PC-9 (cell line): Measurements from ENCODE around the gene PGLYRP2. TPM values are rescaled to one million over a fixed set of nuclear protein-coding genes. Genes with fewer than 3 reads are reported as not detected.
"Not testable (repeated sequence)": the region's sequence is repeated elsewhere in the genome, so short reads cannot be mapped to it uniquely, and the experiment has no call there.

Source experiments
- BruUV-seq: library from RNA; stranded (reverse); fragments of 400-500 nt; replicated peaks from 2 replicates; lab custom pipeline; 2021; lab: Mats Ljungman, UMichigan
- CTCF ChIA-PET: fragments of 300-600 bp; sonication (Branson Sonifier 250); formaldehyde crosslinking; loops from one replicate; lab custom pipeline; 2022; ENCODE audit warnings: antibody characterized with exemption; lab: Charles Lee
- POLR2A ChIA-PET: fragments of 300-600 bp; sonication (Branson Sonifier 250); formaldehyde crosslinking; loops from one replicate; lab custom pipeline; 2022; ENCODE audit warnings: antibody characterized with exemption; ENCODE audit not compliant: unreplicated experiment; lab: Charles Lee
- DNase-seq, 2 experiments: peaks; one replicate each; pipeline versions ENCODE4 v3.0.0 to v3.0.0-alpha.2; 2015 to 2022; ENCODE audit warnings: mixed read lengths in 1 of 2
- H2AFZ ChIP-seq: fragments of 200-600 bp; sonication (generic); 2 replicates; pipeline ENCODE4 v1.8.1; 2017; ENCODE audit warnings: antibody characterized with exemption
- H3F3A ChIP-seq: fragments of 200-600 bp; sonication (generic); 2 replicates; pipeline ENCODE4 v1.8.1; 2017; ENCODE audit warnings: antibody characterized with exemption, mild to moderate bottlenecking, low read depth; ENCODE audit not compliant: insufficient read depth
- H3K27ac ChIP-seq: fragments of 200-600 bp; sonication (generic); 2 replicates; pipeline ENCODE4 v1.6.1; 2016; ENCODE audit warnings: mixed run types
- H3K27me3 ChIP-seq: fragments of 200-600 bp; sonication (generic); 2 replicates; pipeline ENCODE4 v1.6.1; 2016; ENCODE audit warnings: low read depth, mixed run types; ENCODE audit not compliant: insufficient read depth
- H3K36me3 ChIP-seq: fragments of 200-600 bp; sonication (generic); 2 replicates; pipeline ENCODE4 v1.6.1; 2016; ENCODE audit warnings: low read depth, mixed run types
- H3K4me1 ChIP-seq: fragments of 200-600 bp; sonication (generic); replicated peaks from 2 replicates; pipeline ENCODE4 v1.6.1; 2016; ENCODE audit warnings: mixed run types; ENCODE audit not compliant: insufficient read depth
- H3K4me2 ChIP-seq: fragments of 200-600 bp; sonication (generic); 2 replicates; pipeline ENCODE4 v1.6.1; 2017; ENCODE audit warnings: mixed run types
- H3K4me3 ChIP-seq: fragments of 200-600 bp; sonication (generic); 2 replicates; pipeline ENCODE4 v1.6.1; 2016; ENCODE audit warnings: mixed run types
- H3K79me2 ChIP-seq: fragments of 200-600 bp; sonication (generic); 2 replicates; pipeline ENCODE4 v1.6.1; 2017; ENCODE audit warnings: low read depth, mixed run types
- H3K9me2 ChIP-seq: fragments of 200-600 bp; sonication (generic); 2 replicates; pipeline ENCODE4 v1.8.1; 2017; ENCODE audit warnings: mild to moderate bottlenecking; ENCODE audit not compliant: insufficient read depth
- H3K9me3 ChIP-seq: fragments of 200-600 bp; sonication (generic); 2 replicates; pipeline ENCODE4 v1.8.1; 2016; ENCODE audit warnings: low read depth; ENCODE audit not compliant: insufficient read depth
- H4K20me1 ChIP-seq: fragments of 200-600 bp; sonication (generic); 2 replicates; pipeline ENCODE4 v1.8.1; 2017; ENCODE audit not compliant: insufficient read depth
- EZH2 ChIP-seq: fragments of 200-600 bp; sonication (generic); IDR thresholded peaks from 2 replicates; pipeline ENCODE4 v1.8.0; 2017; ENCODE audit warnings: antibody characterized with exemption, low read depth
- intact Hi-C: fragments of 100-400 bp; cut with micrococcal nuclease; formaldehyde crosslinking; loops from one replicate; pipeline ENCODE4 v1.10.0; 2022; ENCODE audit not compliant: unreplicated experiment
- total RNA-seq: library from RNA; stranded (reverse); gene quantifications from 2 replicates; pipeline ENCODE4 v1.2.3, GENCODE V29; 2021
- TF ChIP-seq, protein P1 (sequence below): fragments of 200-600 bp; sonication (generic); conservative IDR thresholded peaks from 2 replicates; pipeline ENCODE4 v1.6.1; 2017; ENCODE audit warnings: mixed run types, antibody characterized with exemption, mild to moderate bottlenecking, moderate library complexity

The PGLYRP2 gene
- total RNA-seq, 1 experiment from 2014 or later, result not detected

DNA sequence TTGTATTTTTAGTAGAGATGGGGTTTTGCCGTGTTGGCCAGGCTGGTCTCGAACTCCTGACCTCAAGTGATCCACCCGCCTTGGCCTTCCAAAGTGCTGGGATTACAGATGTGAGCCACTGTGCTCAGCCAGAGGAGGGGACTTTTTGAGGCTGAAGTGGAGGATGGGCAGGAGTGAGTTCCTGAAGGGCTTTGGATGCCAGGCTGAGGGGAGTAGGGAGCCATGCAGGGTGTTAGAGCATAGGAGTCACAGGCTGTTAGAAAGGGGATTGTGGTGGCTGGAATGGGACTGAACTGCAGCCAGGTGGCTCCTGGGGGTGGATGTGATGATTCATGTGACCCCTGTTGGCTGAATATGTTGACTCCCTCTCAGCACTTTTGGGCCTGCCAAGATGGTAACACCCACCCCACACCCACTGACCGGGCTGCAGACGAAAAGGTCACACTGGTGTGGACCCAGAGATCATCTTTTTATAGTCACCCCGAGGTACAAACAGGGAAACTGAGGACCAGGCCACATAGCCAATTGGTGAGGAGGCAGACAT lies 40.2 kb upstream of the PGLYRP2 start:
- peaks cover 48% of the 10 kb centered on the region for H3K27me3 ChIP-seq
- no peak for DNase-seq
- BruUV-seq, result no TSS peak
- intact Hi-C loops, result no loop called here
- H3K27ac ChIP-seq, result no peak overlapping the region
- H3K4me1 ChIP-seq, result no peaks in the 10 kb centered on the region
- H3K4me3 ChIP-seq, result no peak overlapping the region
- H3K79me2 ChIP-seq, result no peaks in the 10 kb centered on the region
- no peaks in the 10 kb centered on the region; the same call in 1 of the 2 replicates for H4K20me1 ChIP-seq
- no peak for TF ChIP-seq EZH2
- TF ChIP-seq, protein P1, sequence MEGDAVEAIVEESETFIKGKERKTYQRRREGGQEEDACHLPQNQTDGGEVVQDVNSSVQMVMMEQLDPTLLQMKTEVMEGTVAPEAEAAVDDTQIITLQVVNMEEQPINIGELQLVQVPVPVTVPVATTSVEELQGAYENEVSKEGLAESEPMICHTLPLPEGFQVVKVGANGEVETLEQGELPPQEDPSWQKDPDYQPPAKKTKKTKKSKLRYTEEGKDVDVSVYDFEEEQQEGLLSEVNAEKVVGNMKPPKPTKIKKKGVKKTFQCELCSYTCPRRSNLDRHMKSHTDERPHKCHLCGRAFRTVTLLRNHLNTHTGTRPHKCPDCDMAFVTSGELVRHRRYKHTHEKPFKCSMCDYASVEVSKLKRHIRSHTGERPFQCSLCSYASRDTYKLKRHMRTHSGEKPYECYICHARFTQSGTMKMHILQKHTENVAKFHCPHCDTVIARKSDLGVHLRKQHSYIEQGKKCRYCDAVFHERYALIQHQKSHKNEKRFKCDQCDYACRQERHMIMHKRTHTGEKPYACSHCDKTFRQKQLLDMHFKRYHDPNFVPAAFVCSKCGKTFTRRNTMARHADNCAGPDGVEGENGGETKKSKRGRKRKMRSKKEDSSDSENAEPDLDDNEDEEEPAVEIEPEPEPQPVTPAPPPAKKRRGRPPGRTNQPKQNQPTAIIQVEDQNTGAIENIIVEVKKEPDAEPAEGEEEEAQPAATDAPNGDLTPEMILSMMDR, result no peak
- no peaks in the 10 kb centered on the region for H3K36me3 ChIP-seq
- H2AFZ ChIP-seq, result no peak overlapping the region
- ChIA-PET POLR2A (no interaction called here), CTCF (no interaction called here)
- H3K9me2 ChIP-seq, result no peaks in the 10 kb centered on the region
- H3F3A ChIP-seq, result no peaks in the 10 kb centered on the region
- peaks cover 13% of the 10 kb centered on the region; the same call in 1 of the 2 replicates for H3K9me3 ChIP-seq
- no peak overlapping the region for H3K4me2 ChIP-seq

DNA sequence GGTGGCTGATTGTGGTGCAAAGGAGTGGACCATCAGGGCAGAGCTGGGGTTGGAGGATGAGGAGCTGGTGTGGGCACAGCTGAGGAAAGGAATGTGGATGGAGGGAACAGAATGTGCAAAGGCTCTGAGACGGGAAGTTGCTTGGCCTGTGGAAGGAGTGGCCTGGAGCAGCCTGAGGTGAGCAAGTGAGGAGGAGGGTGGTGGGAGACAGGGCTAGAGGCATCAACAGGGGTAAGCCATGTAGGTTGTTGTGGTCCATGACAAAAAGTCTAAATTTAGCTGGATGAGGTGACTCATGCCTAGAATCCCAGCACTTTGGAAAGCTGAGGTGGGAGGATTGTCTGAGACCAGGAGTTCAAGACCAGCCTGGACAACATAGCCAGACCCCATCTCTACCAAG lies 38.5 kb upstream of the PGLYRP2 start:
- H3K27ac ChIP-seq, result no peak overlapping the region
- POLR2A ChIA-PET, result no interaction called here
- no peak for DNase-seq
- intact Hi-C loops, result no loop called here
- H3K4me3 ChIP-seq, result no peak overlapping the region
- no peaks in the 10 kb centered on the region for H3F3A ChIP-seq
- H3K4me1 ChIP-seq, result no peaks in the 10 kb centered on the region
- BruUV-seq, result no TSS peak
- no peaks in the 10 kb centered on the region for H3K36me3 ChIP-seq
- peaks cover 13% of the 10 kb centered on the region; the same call in 1 of the 2 replicates for H3K9me3 ChIP-seq
- no peaks in the 10 kb centered on the region for H3K79me2 ChIP-seq
- CTCF ChIA-PET, result no interaction called here
- no peaks in the 10 kb centered on the region for H3K9me2 ChIP-seq
- peaks cover 36% of the 10 kb centered on the region for H3K27me3 ChIP-seq
- TF ChIP-seq EZH2, result no peak
- TF ChIP-seq, protein P1, result no peak
- no peaks in the 10 kb centered on the region for H4K20me1 ChIP-seq
- no peak overlapping the region for H2AFZ ChIP-seq
- H3K4me2 ChIP-seq, result no peak overlapping the region

DNA sequence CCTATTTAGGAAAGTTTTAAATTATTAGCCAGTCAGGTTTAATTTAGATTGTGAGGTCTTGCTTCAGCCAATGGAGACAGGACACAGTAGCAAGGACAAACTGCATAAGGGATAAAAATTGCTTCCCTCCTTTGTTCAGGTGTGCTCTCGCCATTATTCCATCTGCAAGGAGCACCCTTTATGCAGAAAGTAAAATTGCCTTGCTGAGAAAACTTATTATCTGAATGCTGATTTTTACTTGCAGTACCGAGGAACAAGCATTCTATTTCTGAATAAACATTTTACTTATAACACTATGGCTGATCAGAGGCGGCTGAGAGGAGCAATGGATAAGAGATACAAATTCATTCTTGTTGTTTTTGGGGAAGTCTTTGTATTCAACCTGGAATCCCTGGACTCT lies 37.1 kb upstream of the PGLYRP2 start:
- POLR2A ChIA-PET, result no interaction called here
- peaks cover 13% of the 10 kb centered on the region; the same call in 1 of the 2 replicates for H3K9me3 ChIP-seq
- H3K27me3 ChIP-seq, result peaks cover 36% of the 10 kb centered on the region
- H3K9me2 ChIP-seq, result no peaks in the 10 kb centered on the region
- no TSS peak for BruUV-seq
- H3K4me1 ChIP-seq, result no peaks in the 10 kb centered on the region
- H3K27ac ChIP-seq, result no peak overlapping the region
- no peak overlapping the region for H3K4me2 ChIP-seq
- H2AFZ ChIP-seq, result no peak overlapping the region
- intact Hi-C loops, result no loop called here
- H3K79me2 ChIP-seq, result no peaks in the 10 kb centered on the region
- CTCF ChIA-PET, result no interaction called here
- DNase-seq, result no peak
- no peak overlapping the region for H3K4me3 ChIP-seq
- no peaks in the 10 kb centered on the region for H3F3A ChIP-seq
- H3K36me3 ChIP-seq, result no peaks in the 10 kb centered on the region
- H4K20me1 ChIP-seq, result no peaks in the 10 kb centered on the region
- TF ChIP-seq, protein P1, result no peak
- no peak for TF ChIP-seq EZH2

DNA sequence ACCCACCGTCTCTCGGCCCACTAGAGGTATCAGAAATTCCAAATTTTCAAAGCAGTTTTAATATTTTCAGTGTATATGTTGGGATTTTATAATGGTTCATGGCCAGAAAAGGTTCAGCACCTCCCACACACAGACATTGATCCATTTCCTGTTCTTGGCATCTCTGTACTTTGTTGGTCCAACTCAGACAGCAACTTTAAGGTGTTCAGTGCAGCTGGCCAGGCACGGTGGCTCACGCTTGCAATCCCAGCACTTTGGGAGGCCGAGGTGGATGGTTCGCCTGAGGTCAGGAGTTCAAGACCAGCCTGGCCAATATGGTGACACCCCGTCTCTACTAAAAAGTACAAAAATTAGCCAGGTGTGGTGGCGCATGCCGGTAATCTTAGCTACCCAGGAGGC lies 35.9 kb upstream of the PGLYRP2 start:
- H3K9me2 ChIP-seq, CTCF ChIA-PET, H3K4me2 ChIP-seq, H4K20me1 ChIP-seq, H3K79me2 ChIP-seq, H3K4me1 ChIP-seq, H2AFZ ChIP-seq, H3K4me3 ChIP-seq, H3K27ac ChIP-seq, intact Hi-C loops, H3K36me3 ChIP-seq, DNase-seq, H3F3A ChIP-seq, BruUV-seq: not testable (repeated sequence)
- H3K27me3 ChIP-seq, result peaks cover 38% of the 10 kb centered on the region
- peaks cover 13% of the 10 kb centered on the region; the same call in 1 of the 2 replicates for H3K9me3 ChIP-seq
- POLR2A ChIA-PET, result interaction anchor here (0.7 kb wide), 1 partner anchor 656 kb away, joined by 3 read pairs; no protein-coding TSS in a partner anchor
